ENCODE data around the gene NEO1.

DNA sequence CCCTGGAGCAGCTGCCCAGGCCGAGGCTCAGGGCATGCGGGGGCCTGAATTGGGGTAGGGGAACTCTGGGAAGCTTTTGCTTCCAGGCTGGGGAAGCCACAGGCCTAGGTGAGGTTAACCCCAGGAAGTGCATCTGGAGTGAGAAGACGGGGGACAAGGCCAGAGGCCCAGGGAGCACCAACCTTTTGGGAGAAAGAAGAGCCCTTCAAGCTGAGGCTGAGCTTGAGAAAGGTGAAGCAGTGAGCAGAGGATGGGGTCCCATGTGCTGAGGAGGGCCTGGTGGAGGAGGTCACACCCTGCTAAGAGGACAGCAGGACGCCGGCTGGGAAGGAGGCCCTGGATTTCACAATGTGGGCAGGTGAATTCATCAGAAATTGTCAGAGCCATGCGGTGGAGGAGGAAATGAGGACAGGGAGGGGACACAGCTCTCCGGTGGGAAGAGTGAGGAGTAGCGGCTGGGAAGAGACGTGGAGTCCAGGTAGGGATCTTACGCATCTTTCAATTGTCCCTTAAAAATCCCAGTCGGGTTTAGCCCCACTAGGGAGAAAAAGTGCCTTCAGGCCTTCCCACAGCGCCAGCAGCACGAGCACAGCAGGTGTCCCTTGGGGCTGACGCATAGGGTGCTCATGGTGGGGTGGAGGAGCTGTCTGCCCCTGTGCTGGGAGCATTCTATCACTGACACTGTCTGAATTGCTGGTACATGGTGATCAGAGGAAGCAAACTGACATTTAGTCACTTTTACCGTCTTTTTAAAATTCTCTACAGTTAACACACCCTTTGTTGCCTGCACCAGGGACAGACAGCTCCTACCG is 265.6 kb downstream of the NEO1 start:
- TF ChIP-seq POLR2A (IDR thresholded peaks at IDR 0.05) = no peak
- TF ChIP-seq, protein P1, sequence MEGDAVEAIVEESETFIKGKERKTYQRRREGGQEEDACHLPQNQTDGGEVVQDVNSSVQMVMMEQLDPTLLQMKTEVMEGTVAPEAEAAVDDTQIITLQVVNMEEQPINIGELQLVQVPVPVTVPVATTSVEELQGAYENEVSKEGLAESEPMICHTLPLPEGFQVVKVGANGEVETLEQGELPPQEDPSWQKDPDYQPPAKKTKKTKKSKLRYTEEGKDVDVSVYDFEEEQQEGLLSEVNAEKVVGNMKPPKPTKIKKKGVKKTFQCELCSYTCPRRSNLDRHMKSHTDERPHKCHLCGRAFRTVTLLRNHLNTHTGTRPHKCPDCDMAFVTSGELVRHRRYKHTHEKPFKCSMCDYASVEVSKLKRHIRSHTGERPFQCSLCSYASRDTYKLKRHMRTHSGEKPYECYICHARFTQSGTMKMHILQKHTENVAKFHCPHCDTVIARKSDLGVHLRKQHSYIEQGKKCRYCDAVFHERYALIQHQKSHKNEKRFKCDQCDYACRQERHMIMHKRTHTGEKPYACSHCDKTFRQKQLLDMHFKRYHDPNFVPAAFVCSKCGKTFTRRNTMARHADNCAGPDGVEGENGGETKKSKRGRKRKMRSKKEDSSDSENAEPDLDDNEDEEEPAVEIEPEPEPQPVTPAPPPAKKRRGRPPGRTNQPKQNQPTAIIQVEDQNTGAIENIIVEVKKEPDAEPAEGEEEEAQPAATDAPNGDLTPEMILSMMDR (IDR thresholded peaks at IDR 0.05) = no peak
